Neural cell (in vitro differentiated cells): Measurements from ENCODE around the gene SSBP3. TPM values are rescaled to one million over a fixed set of nuclear protein-coding genes. Genes with fewer than 3 reads are reported as not detected.

Source experiments
- H2AFZ ChIP-seq: fragments of 200-600, 300-800 bp; sonication (generic), shearing (Covaris generic); 2 replicates; pipeline ENCODE4 v1.6.0; 2014; ENCODE audit warnings: low read depth, mild to moderate bottlenecking, antibody characterized with exemption, low read length, moderate library complexity
- H3F3A ChIP-seq: fragments of 200-600 bp; shearing (Covaris generic); 2 replicates; pipeline ENCODE4 v1.6.1; 2016; ENCODE audit warnings: mild to moderate bottlenecking, moderate library complexity, mixed read lengths, antibody characterized with exemption, low read length; ENCODE audit not compliant: insufficient read depth, poor library complexity, severe bottlenecking
- H3K27ac ChIP-seq: fragments of 200-600, 300-800 bp; sonication (generic), shearing (Covaris generic); 2 replicates; pipeline ENCODE4 v1.5.1; 2014; ENCODE audit warnings: mild to moderate bottlenecking, low read length, moderate library complexity
- H3K27me3 ChIP-seq: fragments of 300-800, 200-600 bp; sonication (generic), shearing (Covaris generic); 2 replicates; pipeline ENCODE4 v1.6.0; 2014; ENCODE audit warnings: mild to moderate bottlenecking, low read depth, low read length, moderate library complexity; ENCODE audit not compliant: insufficient read depth
- H3K36me3 ChIP-seq: fragments of 300-800, 200-600 bp; sonication (generic), shearing (Covaris generic); 2 replicates; pipeline ENCODE4 v1.5.1; 2014; ENCODE audit warnings: mild to moderate bottlenecking, antibody characterized with exemption, low read length, moderate library complexity; ENCODE audit not compliant: insufficient read depth
- H3K4me2 ChIP-seq: fragments of 300-800, 200-600 bp; sonication (generic), shearing (Covaris generic); 2 replicates; pipeline ENCODE4 v1.6.0; 2014; ENCODE audit warnings: mild to moderate bottlenecking, low read length
- H3K4me3 ChIP-seq: fragments of 300-800, 200-600 bp; sonication (generic), shearing (Covaris generic); 2 replicates; pipeline ENCODE4 v1.5.1; 2014; ENCODE audit warnings: mild to moderate bottlenecking, low read length, moderate library complexity
- H3K79me2 ChIP-seq: fragments of 200-600 bp; shearing (Covaris generic); replicated peaks from 2 replicates; pipeline ENCODE4 v1.6.0; 2014; ENCODE audit warnings: mild to moderate bottlenecking, low read length, moderate library complexity; ENCODE audit not compliant: insufficient read depth
- H3K9ac ChIP-seq: fragments of 300-800, 200-600 bp; sonication (generic), shearing (Covaris generic); 2 replicates; pipeline ENCODE4 v1.6.1; 2016; ENCODE audit warnings: mild to moderate bottlenecking, low read length, mixed read lengths
- H3K9me2 ChIP-seq: fragments of 200-600 bp; shearing (Covaris generic); 2 replicates; pipeline ENCODE4 v1.6.1; 2016; ENCODE audit warnings: mild to moderate bottlenecking, low read length, mixed read lengths; ENCODE audit not compliant: insufficient read depth
- H3K9me3 ChIP-seq: fragments of 200-600, 300-800 bp; sonication (generic), shearing (Covaris generic); 2 replicates; pipeline ENCODE4 v1.6.1; 2016; ENCODE audit warnings: mild to moderate bottlenecking, mixed run types, low read length, moderate library complexity, mixed read lengths
- H4K20me1 ChIP-seq: fragments of 200-600 bp; shearing (Covaris generic); 2 replicates; pipeline ENCODE4 v1.6.1; 2016; ENCODE audit warnings: mild to moderate bottlenecking, mixed run types; ENCODE audit not compliant: insufficient read depth
- EP300 ChIP-seq: fragments of 450-650 bp; conservative IDR thresholded peaks from 2 replicates; pipeline ENCODE4 v1.6.1; 2014; ENCODE audit warnings: antibody characterized with exemption, mild to moderate bottlenecking, moderate library complexity; ENCODE audit not compliant: poor library complexity, severe bottlenecking
- EZH2 ChIP-seq: fragments of 200-600, 300-800 bp; shearing (Covaris generic), sonication (generic); IDR thresholded peaks from 2 replicates; pipeline ENCODE4 v1.6.1; 2014; ENCODE audit warnings: antibody characterized with exemption, low read length, borderline replicate concordance, mild to moderate bottlenecking; ENCODE audit not compliant: insufficient read depth, poor library complexity, severe bottlenecking
- MXI1 ChIP-seq: fragments of 450-650 bp; conservative IDR thresholded peaks from 2 replicates; pipeline ENCODE4 v1.6.1; 2014; ENCODE audit warnings: antibody characterized with exemption, mild to moderate bottlenecking; ENCODE audit not compliant: poor library complexity, severe bottlenecking
- POLR2AphosphoS5 ChIP-seq: IDR thresholded peaks from 2 replicates; pipeline ENCODE4 v1.6.1; 2012
- RAD21 ChIP-seq: fragments of 450-650 bp; conservative IDR thresholded peaks from 2 replicates; pipeline ENCODE4 v1.6.1; 2014; ENCODE audit warnings: antibody characterized with exemption, mild to moderate bottlenecking, moderate library complexity
- SMC3 ChIP-seq: fragments of 450-650 bp; conservative IDR thresholded peaks from 2 replicates; pipeline ENCODE4 v1.6.1; 2014; ENCODE audit warnings: antibody characterized with exemption, mild to moderate bottlenecking, moderate library complexity; ENCODE audit not compliant: poor library complexity
- TAF1 ChIP-seq: IDR thresholded peaks from 2 replicates; pipeline ENCODE4 v1.6.1; 2012; ENCODE audit warnings: low read depth
- polyA plus RNA-seq: library from polyadenylated mRNA; depleted of rRNA; stranded (reverse); fragments of >200 nt; gene quantifications from 2 replicates; pipeline ENCODE4 v1.2.3, GENCODE V29; 2014
- TF ChIP-seq, protein P1 (sequence below): IDR thresholded peaks from 2 replicates; pipeline ENCODE4 v1.6.1; 2012; ENCODE audit warnings: borderline replicate concordance
- TF ChIP-seq, protein P2 (sequence below): fragments of 450-650 bp; IDR thresholded peaks from 2 replicates; pipeline ENCODE4 v1.5.1; 2014; ENCODE audit warnings: antibody characterized with exemption, mild to moderate bottlenecking, moderate library complexity; ENCODE audit not compliant: poor library complexity, severe bottlenecking

SSBP3 gene
- polyA plus RNA-seq, 1 donor from 2014 or later = 77.4 TPM

DNA sequence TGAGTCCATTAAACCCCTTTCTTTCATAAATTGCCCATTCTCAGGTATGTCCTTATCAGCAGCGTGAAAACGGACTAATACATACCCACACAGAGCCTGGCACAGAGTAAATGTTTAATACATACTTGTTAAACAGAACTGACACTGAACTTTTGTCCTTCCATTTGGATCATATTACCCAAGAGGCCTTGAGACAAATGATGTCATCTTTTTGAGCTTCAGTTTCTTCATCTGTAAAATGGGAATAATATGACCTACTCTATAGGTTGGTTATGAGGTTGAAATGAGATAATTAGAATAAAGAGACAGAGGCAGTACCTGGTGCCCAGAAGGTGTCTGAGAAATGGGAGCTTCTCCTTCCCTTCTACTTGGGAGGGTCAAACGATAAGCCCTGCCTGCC is 220.1 kb downstream of the SSBP3 start:
- Histone ChIP-seq H2AFZ (no peak overlapping the region), H3K4me3 (no peak overlapping the region), H3K9ac (no peak overlapping the region), H3K79me2 (no peaks in the 10 kb centered on the region), H3K27ac (no peak overlapping the region), H3K9me3 (no peaks in the 10 kb centered on the region), H3K27me3 (no peaks in the 10 kb centered on the region), H3K36me3 (no peaks in the 10 kb centered on the region), H3K4me2 (no peak overlapping the region), H3F3A (no peaks in the 10 kb centered on the region), H3K9me2 (no peaks in the 10 kb centered on the region), H4K20me1 (no peaks in the 10 kb centered on the region)
- TF ChIP-seq EP300 (no peak), SMC3 (no peak), EZH2 (no peak), MXI1 (no peak), POLR2AphosphoS5 (no peak), TAF1 (no peak), RAD21 (no peak)
- TF ChIP-seq, protein P1, sequence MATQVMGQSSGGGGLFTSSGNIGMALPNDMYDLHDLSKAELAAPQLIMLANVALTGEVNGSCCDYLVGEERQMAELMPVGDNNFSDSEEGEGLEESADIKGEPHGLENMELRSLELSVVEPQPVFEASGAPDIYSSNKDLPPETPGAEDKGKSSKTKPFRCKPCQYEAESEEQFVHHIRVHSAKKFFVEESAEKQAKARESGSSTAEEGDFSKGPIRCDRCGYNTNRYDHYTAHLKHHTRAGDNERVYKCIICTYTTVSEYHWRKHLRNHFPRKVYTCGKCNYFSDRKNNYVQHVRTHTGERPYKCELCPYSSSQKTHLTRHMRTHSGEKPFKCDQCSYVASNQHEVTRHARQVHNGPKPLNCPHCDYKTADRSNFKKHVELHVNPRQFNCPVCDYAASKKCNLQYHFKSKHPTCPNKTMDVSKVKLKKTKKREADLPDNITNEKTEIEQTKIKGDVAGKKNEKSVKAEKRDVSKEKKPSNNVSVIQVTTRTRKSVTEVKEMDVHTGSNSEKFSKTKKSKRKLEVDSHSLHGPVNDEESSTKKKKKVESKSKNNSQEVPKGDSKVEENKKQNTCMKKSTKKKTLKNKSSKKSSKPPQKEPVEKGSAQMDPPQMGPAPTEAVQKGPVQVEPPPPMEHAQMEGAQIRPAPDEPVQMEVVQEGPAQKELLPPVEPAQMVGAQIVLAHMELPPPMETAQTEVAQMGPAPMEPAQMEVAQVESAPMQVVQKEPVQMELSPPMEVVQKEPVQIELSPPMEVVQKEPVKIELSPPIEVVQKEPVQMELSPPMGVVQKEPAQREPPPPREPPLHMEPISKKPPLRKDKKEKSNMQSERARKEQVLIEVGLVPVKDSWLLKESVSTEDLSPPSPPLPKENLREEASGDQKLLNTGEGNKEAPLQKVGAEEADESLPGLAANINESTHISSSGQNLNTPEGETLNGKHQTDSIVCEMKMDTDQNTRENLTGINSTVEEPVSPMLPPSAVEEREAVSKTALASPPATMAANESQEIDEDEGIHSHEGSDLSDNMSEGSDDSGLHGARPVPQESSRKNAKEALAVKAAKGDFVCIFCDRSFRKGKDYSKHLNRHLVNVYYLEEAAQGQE = no peak
- TF ChIP-seq, protein P2, sequence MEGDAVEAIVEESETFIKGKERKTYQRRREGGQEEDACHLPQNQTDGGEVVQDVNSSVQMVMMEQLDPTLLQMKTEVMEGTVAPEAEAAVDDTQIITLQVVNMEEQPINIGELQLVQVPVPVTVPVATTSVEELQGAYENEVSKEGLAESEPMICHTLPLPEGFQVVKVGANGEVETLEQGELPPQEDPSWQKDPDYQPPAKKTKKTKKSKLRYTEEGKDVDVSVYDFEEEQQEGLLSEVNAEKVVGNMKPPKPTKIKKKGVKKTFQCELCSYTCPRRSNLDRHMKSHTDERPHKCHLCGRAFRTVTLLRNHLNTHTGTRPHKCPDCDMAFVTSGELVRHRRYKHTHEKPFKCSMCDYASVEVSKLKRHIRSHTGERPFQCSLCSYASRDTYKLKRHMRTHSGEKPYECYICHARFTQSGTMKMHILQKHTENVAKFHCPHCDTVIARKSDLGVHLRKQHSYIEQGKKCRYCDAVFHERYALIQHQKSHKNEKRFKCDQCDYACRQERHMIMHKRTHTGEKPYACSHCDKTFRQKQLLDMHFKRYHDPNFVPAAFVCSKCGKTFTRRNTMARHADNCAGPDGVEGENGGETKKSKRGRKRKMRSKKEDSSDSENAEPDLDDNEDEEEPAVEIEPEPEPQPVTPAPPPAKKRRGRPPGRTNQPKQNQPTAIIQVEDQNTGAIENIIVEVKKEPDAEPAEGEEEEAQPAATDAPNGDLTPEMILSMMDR = no peak

DNA sequence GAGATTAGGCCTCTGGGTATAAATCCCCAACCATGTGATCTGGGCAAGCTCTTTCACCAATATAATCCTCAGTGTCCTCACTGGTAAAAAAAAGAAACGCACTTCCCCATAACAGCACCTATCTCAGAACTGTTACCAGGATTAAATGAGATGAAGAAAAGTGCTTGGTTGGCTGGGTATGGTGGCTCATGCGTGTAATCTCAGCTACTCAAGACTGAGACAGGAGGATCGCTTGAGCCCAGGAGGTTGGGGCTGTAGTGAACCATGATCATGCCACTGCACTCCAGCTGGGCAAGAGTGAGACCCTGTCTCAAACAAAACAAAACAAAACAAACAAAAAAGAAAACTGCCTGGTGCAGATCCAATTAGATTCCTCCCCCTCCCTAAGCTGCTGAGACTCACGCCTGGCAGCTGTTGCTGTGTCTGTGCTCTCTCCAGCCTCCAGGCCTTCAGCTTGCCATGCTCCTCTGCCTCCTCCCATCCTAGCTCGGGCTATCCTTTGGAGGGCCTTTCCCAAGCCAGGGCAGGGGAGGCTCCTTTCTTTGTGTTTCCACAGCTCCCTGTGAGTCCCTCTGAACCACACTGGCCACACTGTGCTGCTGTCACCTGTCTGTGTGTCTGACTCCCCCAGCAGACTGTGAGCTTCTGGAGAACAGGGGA is 225.4 kb downstream of the SSBP3 start:
- Histone ChIP-seq H3K4me3 (no peak overlapping the region), H3K79me2 (no peaks in the 10 kb centered on the region), H4K20me1 (no peaks in the 10 kb centered on the region), H3K27ac (no peak overlapping the region), H3F3A (no peaks in the 10 kb centered on the region), H2AFZ (no peak overlapping the region), H3K4me2 (no peak overlapping the region), H3K9me3 (no peaks in the 10 kb centered on the region), H3K9me2 (no peaks in the 10 kb centered on the region), H3K27me3 (no peaks in the 10 kb centered on the region), H3K9ac (no peak overlapping the region), H3K36me3 (no peaks in the 10 kb centered on the region)
- TF ChIP-seq, protein P2 = no peak
- TF ChIP-seq, protein P1 = no peak
- TF ChIP-seq SMC3 = no peak
- TF ChIP-seq POLR2AphosphoS5 = no peak
- no peak for TF ChIP-seq EP300
- TF ChIP-seq EZH2 = no peak
- TF ChIP-seq MXI1 = no peak
- no peak for TF ChIP-seq RAD21
- TF ChIP-seq TAF1 = no peak
